GM12865 (cell line): ENCODE measurements around the gene NDUFS6.
A peak's percentile ranks its signal among the peaks of the same experiment; 100 is the strongest.

ENCODE experiments used
- DNase-seq: peaks from one replicate; pipeline ENCODE4 v3.0.0; 2010; ENCODE audit warnings: low read depth
- H3K4me3 ChIP-seq: 2 replicates; pipeline ENCODE4 v1.5.1; 2011; ENCODE audit warnings: mild to moderate bottlenecking, low read depth, low read length, control low read depth
- CTCF ChIP-seq: IDR thresholded peaks from 2 replicates; pipeline ENCODE4 v1.5.1; 2011; ENCODE audit warnings: low read length, control low read depth, low read depth, inconsistent platforms; ENCODE audit not compliant: insufficient read depth; ENCODE audit errors: missing control alignments

The NDUFS6 gene

DNA sequence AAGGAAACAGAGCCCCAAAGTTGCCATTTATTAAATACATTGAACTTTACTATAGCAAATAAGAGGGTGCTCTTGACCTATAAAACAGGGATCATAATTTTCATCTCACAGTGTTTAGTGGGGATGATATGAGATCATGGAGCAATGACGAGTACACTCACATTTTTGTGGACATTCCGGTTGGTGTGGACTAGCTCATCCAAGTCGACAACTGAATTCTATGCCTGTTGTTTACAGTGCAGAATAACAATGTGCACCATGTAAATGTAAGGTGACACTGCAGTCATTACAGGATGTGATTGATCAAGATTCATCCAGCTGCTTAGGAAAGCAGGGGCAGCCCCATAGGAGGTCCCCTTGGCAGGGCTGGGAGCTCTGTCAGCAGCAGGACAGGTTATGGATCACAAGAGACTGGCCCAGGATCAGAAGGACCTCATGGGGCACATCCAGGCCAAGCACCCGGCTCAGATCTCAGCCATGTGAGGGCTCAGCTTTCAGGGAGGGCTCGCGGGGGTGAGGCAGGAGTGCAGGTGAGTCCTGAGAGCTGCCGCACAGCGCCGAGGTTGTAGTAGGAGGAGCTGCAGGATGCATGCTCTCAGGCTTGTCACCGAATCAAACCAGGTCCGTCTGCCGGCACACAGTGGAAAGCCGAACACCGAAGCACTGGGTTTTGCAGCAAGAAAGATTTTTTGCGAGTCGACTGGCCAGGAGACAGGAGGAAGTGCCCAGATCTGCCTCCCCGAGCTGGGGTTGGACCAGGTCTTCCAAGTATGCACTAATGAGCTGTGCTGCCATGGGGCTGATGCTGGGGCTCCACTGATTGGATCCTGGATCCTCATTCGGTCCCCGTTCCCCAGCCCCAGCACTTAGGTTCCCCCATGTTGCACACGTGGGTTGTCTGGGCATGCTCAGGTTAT, 29.8 kb upstream of the NDUFS6 start:
- H3K4me3 ChIP-seq = no peak overlapping the region
- no peak for TF ChIP-seq CTCF
- no peak for DNase-seq

- peak; percentile 46 for TF ChIP-seq CTCF
- peak; percentile 52 for DNase-seq
- no peak overlapping the region for H3K4me3 ChIP-seq
Measured at GRCh38 chr5:1772634-1773033, 28.6 kb upstream of the NDUFS6 start.

DNA sequence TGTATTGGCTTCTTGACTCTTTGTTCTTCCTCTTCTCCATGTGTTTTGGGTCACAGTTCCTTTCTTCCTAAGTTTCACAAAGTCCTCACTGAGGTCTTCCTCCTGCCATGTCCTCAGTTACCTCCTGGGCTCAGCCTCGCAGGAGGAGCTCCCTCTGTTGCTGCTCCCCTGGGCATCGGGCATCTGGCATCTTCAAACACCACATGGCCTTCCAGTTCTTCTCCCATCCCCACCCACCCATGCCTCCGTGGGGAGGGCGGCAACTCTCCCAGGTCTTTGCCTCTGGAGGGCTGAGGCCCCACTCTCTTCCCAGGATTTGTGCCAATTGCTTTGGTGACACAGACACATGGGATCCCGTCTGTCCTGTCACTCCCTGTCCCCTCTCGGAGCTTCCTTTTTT, 24.4 kb upstream of the NDUFS6 start:
- TF ChIP-seq CTCF = no peak
- DNase-seq = no peak
- no peak overlapping the region for H3K4me3 ChIP-seq

GRCh38 chr5:1777281-1778137, 23.7 kb upstream of the NDUFS6 start:
- no peak for DNase-seq

DNA sequence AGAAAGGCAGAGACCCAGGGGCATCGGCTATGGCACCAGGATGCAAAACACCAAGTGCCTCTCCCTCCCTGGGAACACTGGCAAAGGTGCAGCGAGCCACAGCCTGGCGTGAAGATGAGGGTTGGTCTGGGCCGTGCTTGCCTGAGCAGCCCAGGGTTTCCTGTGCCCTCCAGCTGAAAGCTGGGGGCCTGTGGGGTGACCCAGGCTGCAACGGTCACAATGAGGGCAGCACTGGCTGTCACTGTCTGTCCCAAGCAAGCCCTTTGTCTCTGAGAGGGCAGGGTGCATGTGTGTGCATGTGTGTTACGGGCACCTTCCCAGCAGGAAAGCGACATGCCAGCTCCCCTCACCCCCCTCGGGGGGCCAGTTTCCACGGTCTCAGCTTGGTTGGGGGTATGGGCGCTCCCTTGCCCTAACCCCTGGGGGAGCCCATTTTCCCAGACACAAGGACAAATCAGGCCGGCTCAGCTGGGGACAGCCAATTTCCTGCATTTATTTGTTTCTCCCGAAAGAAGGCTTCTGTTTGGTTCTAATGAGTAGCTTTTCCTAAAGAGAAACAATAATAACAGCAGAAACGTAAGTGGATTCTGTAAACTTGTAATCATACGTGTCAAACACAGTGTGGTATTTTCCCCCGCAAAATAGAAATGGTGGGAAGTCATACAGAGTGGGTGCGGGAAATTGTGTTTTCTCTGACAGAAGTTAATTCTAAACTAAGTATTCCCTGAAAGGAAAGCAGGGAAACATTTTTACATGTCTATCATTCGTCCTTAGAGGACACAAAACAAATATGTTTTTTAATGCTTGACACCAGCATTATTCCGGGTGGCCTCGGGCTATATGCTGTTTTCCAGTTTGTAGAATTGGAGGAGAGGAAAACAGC, 22.8 kb upstream of the NDUFS6 start:
- no peak for TF ChIP-seq CTCF
- no peak for DNase-seq
- H3K4me3 ChIP-seq = no peak overlapping the region

More at GRCh38 chr5:1777281-1778137, 23.7 kb upstream of the NDUFS6 start:
- no peak for TF ChIP-seq CTCF
- H3K4me3 ChIP-seq = no peak overlapping the region

- no peak for TF ChIP-seq CTCF
- no peak for DNase-seq
- no peak overlapping the region for H3K4me3 ChIP-seq
Measured at GRCh38 chr5:1779021-1779680, 22.1 kb upstream of the NDUFS6 start.
